ENCODE results near the gene KCNH2.

KCNH2 gene

GRCh38 chr7:150938566-150938965 is 39.6 kb downstream of the KCNH2 start:
- CTCF ChIA-PET = interaction anchor here (0.9 kb wide), 1 partner anchor 173 kb away, joined by 3 read pairs; no protein-coding TSS in a partner anchor
- no peak for TF ChIP-seq CTCF (IDR thresholded peaks at IDR 0.05; ENCODE audit: control extremely low read depth, extremely low read depth, low read depth, missing control alignments)
- DNase-seq (ENCODE audit: extremely low spot score) = no peak
- POLR2A ChIA-PET = no interaction called here

- ChIA-PET CTCF (interaction anchor here (0.6 to 1.3 kb wide), 4 partner anchors 9 to 174 kb away, joined by 3 to 4 read pairs (median 3); no protein-coding TSS in a partner anchor), POLR2A (no interaction called here)
- DNase-seq (ENCODE audit: extremely low spot score) = no peak
- no peak for TF ChIP-seq CTCF (IDR thresholded peaks at IDR 0.05; ENCODE audit: control extremely low read depth, extremely low read depth, low read depth, missing control alignments)
Measured at GRCh38 chr7:150937848-150938561, 40.1 kb downstream of the KCNH2 start.

DNA sequence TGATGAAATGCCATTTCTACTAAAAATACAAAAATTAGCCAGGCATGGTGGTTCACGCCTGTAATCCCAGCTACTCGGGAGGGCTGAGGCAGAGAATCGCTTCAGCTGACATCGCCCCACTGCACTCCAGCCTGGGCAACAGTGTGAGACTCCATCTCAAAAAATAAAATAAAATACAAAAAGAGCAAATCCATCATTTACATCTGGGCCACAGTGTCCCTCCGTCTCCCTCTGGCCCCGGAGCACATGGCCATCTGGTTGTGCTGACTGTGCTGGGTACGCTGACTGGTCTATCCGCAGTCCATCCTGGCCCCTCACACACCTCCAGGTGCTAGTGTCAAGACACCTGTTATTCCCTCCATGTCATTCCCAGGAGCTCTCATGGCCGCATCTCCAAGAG is 42.1 kb downstream of the KCNH2 start:
- no peak for DNase-seq (ENCODE audit: extremely low spot score)
- POLR2A ChIA-PET = no interaction called here
- TF ChIP-seq CTCF (IDR thresholded peaks at IDR 0.05; ENCODE audit: control extremely low read depth, extremely low read depth, low read depth, missing control alignments) = no peak
- CTCF ChIA-PET = interaction anchor here (2.3 kb wide), 1 partner anchor 38 kb away, joined by 5 read pairs; no protein-coding TSS in a partner anchor

GRCh38 chr7:150935149-150935548 is 43.0 kb downstream of the KCNH2 start:
- no peak for TF ChIP-seq CTCF (IDR thresholded peaks at IDR 0.05; ENCODE audit: control extremely low read depth, extremely low read depth, low read depth, missing control alignments)
- CTCF ChIA-PET = interaction anchor here (0.9 to 2.3 kb wide), 3 partner anchors 9 to 37 kb away, joined by 3 to 5 read pairs (median 3); no protein-coding TSS in a partner anchor
- no peak for DNase-seq (ENCODE audit: extremely low spot score)
- POLR2A ChIA-PET = no interaction called here

DNA sequence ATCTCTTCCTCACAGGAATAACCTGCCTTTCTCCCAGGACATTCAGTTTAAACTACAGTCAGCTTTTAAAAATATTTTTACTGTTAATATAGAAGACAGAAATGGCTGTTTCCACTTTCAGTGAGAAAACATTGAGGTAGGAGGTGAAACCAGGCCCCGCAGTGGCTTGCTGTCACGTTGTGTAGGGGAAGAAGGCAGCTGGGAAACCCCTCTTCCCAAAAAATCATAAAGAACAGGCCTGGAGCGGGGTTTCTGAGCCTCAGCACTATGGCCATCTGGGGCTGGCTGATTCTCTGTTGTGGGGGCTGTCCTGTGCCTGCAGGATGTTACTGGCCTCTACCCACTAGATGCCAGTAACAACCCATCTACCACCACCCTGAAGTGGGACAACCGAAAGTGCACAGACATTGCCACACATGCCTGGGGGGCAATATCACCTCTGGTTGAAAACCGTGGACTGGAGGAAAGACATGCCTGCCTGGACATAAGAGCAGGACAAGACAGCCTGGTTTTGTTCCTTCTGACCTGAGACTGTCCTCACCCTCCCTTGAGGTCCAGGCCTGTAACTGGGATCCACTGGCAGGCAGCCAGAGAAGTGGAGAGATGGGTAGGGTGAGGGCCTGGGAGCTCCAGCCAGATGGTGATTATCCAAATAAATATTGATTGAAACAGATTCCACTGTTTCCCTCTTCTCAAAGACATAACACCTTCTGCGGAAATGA is 43.9 kb downstream of the KCNH2 start:
- POLR2A ChIA-PET = no interaction called here
- CTCF ChIA-PET = interaction anchor here (0.9 to 2.3 kb wide), 3 partner anchors 8 to 36 kb away, joined by 3 to 5 read pairs (median 3); no protein-coding TSS in a partner anchor
- no peak for TF ChIP-seq CTCF (IDR thresholded peaks at IDR 0.05; ENCODE audit: control extremely low read depth, extremely low read depth, low read depth, missing control alignments)
- no peak for DNase-seq (ENCODE audit: extremely low spot score)

GRCh38 chr7:150931199-150931869 is 46.8 kb downstream of the KCNH2 start:
- no peak for DNase-seq (ENCODE audit: extremely low spot score)
- ChIA-PET POLR2A (no interaction called here), CTCF (interaction anchor here (1.4 to 4.0 kb wide), 4 partner anchors 11 to 55 kb away, joined by 4 to 14 read pairs (median 6); no protein-coding TSS in a partner anchor)
- no peak for TF ChIP-seq CTCF (IDR thresholded peaks at IDR 0.05; ENCODE audit: control extremely low read depth, extremely low read depth, low read depth, missing control alignments)

All from GM10248 (cell line).